Activated T-cell treated with anti-CD3 and anti-CD28 coated beads for 1 hour (primary cell): ENCODE data around the gene LRRC37A2.
"Not testable (repeated sequence)": the region's sequence is repeated elsewhere in the genome, so short reads cannot be mapped to it uniquely, and the experiment has no call there.

Source experiments
- DNase-seq: peaks from one replicate; pipeline ENCODE4 v3.0.0-alpha.2; 2020; ENCODE audit warnings: low read depth

The LRRC37A2 gene

DNA sequence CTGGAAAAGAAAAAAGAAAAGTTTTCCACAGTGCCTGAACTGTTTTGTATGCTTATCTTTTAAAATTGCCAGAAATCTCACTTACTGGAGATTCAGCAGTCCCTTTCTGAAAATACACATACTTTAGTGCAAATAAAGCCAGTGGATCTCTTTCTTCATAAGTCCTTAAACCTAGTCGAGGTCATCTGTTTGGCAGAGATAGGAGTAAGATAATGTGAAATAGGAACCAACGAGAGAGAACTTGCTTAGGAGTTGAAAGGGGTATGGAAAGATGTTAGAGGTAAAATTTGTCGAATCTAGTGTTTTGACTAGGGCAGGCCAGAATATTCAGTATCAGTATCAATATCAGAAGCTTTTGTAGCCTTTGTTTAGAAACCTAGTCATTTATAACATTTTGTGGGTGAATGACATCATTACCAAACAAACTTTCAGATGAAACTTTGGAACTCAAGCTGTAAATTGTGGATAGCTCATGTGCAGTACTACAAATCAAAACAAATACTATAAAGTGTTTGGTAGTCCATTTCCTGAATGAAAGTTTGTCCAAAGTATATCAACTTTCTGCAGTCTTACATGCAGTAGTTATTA is 86.2 kb downstream of the LRRC37A2 start:
- DNase-seq: not testable (repeated sequence)

DNA sequence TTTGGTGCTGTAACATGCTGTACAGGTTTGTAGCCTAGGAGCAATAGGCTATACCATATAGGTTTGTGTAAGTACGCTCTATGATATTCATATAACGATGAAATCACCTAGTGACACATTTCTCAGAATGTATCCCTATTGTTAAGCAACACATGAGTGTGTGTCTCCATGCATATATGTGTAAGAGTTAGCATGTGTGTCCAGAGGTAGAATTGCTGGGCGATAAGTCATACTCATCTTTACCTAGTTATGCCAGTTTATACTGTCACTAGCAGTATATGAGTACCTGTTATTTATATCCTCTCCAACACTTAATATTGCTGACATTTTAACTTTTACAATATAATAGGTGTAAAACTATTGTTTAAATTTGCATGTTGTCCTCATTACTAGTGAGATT is 88.5 kb downstream of the LRRC37A2 start:
- not testable (repeated sequence) for DNase-seq

DNA sequence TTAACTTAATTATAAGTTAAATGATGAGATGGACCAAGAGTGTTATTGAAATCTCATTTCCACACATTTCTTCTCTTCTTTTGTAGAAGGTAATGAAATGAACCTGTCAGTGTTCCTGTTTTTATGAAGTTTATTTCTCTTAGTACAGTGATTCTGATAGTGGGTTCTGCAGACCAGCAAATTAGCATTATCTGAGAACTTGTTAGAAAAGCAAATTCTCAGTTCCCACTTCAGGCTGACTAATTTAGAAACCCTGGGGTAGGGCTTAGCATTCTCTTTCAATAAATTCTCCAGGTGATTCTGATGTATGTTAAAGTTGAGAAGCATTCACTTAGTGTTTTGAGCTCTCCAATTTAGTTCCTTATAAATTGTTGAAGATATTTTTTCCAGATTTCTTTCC is 90.9 kb downstream of the LRRC37A2 start:
- DNase-seq: not testable (repeated sequence)
